Measurements from ENCODE around the gene ZNF782. TPM values are rescaled to one million over a fixed set of nuclear protein-coding genes. Genes with fewer than 3 reads are reported as not detected.
"Not testable (repeated sequence)": the region's sequence is repeated elsewhere in the genome, so short reads cannot be mapped to it uniquely, and the experiment has no call there.

ZNF782 gene
- total RNA-seq, 2 donors from 2014 or later, result 3.3 to 3.4 TPM

GRCh38 chr9:96856363-96857286 is 2.3 kb upstream of the ZNF782 start:
- intact Hi-C loops (cut with DNase I), result loop anchor here (1.0 to 5.0 kb wide), 4 partner anchors 253 to 543 kb away; no protein-coding TSS in a partner anchor
- peak; percentile 49 for DNase-seq
- ATAC-seq, result peak; percentile 42 to 52

- DNase-seq (no peak), ATAC-seq (no peak)
- intact Hi-C loops (cut with DNase I), result loop anchor here in 1 of 2 donors (5.0 kb wide), 2 partner anchors 258 to 543 kb away; no protein-coding TSS in a partner anchor
These were observed 448 bp upstream of the ZNF782 start for GRCh38 chr9:96854651-96855273.

GRCh38 chr9:96852676-96853075 is 1.6 kb downstream of the ZNF782 start:
- ATAC-seq, result no peak
- DNase-seq, result no peak
- intact Hi-C loops (cut with DNase I), result no loop called here

- no peak for DNase-seq
- intact Hi-C loops (cut with DNase I), result no loop called here
- ATAC-seq, result no peak
These were observed 10.3 kb downstream of the ZNF782 start for GRCh38 chr9:96844040-96844439.

GRCh38 chr9:96818533-96818932 is 35.8 kb downstream of the ZNF782 start:
- no peak for ATAC-seq
- intact Hi-C loops (cut with DNase I), result no loop called here
- DNase-seq, result no peak

GRCh38 chr9:96817973-96818372 is 36.3 kb downstream of the ZNF782 start:
- DNase-seq, result no peak
- no peak for ATAC-seq
- intact Hi-C loops (cut with DNase I), result no loop called here

- intact Hi-C loops (cut with DNase I), result no loop called here
- no peak for DNase-seq
- ATAC-seq, result no peak
These were observed 40.7 kb downstream of the ZNF782 start for GRCh38 chr9:96813607-96814006.

GRCh38 chr9:96798959-96799358 is 55.4 kb downstream of the ZNF782 start:
- intact Hi-C loops (cut with DNase I); ATAC-seq; DNase-seq: not testable (repeated sequence)

- ATAC-seq (no peak), DNase-seq (no peak)
- intact Hi-C loops (cut with DNase I), result no loop called here
These were observed 70.3 kb downstream of the ZNF782 start for GRCh38 chr9:96784021-96784420.

- ATAC-seq, result no peak
- DNase-seq, result no peak
- intact Hi-C loops (cut with DNase I), result no loop called here
These were observed 72.1 kb downstream of the ZNF782 start for GRCh38 chr9:96782235-96782634.

GRCh38 chr9:96781552-96781951 is 72.8 kb downstream of the ZNF782 start:
- ATAC-seq (no peak), DNase-seq (no peak)
- intact Hi-C loops (cut with DNase I), result no loop called here

- intact Hi-C loops (cut with DNase I), result no loop called here
- no peak for DNase-seq
- no peak for ATAC-seq
These were observed 75.2 kb downstream of the ZNF782 start for GRCh38 chr9:96779089-96779488.

- ATAC-seq (no peak), DNase-seq (no peak)
- intact Hi-C loops (cut with DNase I), result no loop called here
These were observed 76.9 kb downstream of the ZNF782 start for GRCh38 chr9:96777426-96777864.

GRCh38 chr9:96771124-96771523 is 83.2 kb downstream of the ZNF782 start:
- intact Hi-C loops (cut with DNase I), result no loop called here
- DNase-seq, result no peak
- no peak for ATAC-seq

- intact Hi-C loops (cut with DNase I), result no loop called here
- DNase-seq (no peak), ATAC-seq (no peak)
These were observed 84.3 kb downstream of the ZNF782 start for GRCh38 chr9:96769989-96770388.

Other genes starting within 250 kb of the ZNF782 start
- 10 to 100 TPM; 15.1 to 20.4 TPM for gene CDC14B, start 234.7 kb downstream of the ZNF782 start, total RNA-seq
- 10 to 100 TPM; 19.3 to 25.3 TPM for gene PRXL2C, start 199.2 kb downstream of the ZNF782 start, total RNA-seq
- 10 to 100 TPM in 1 of 2 donors, 1 to 10 TPM in 1; 9.3 to 10.2 TPM for gene ZNF510, start 76.4 kb downstream of the ZNF782 start, total RNA-seq
- not detected for gene NUTM2G, start 74.3 kb upstream of the ZNF782 start, total RNA-seq
- gene CTSV, start 184.6 kb upstream of the ZNF782 start, total RNA-seq, result under 1 TPM in 1 of 2 donors, not detected in 1; 0.21 TPM

All from left cardiac atrium (tissue), 4 donors.